T-helper 2 cell (primary cell): ENCODE measurements around the gene MAGI3.
"Not testable (repeated sequence)": the region's sequence is repeated elsewhere in the genome, so short reads cannot be mapped to it uniquely, and the experiment has no call there.

Experiments
- DNase-seq, 5 experiments: peaks; one replicate each; pipeline versions ENCODE4 v3.0.0 to v3.0.0-alpha.2; 2012 to 2022

MAGI3 gene

GRCh38 chr1:113517983-113518382 is 127.7 kb downstream of the MAGI3 start:
- DNase-seq: peak in 1 of 5 experiments; percentile 69

GRCh38 chr1:113519556-113519955 is 129.2 kb downstream of the MAGI3 start:
- DNase-seq: no peak

- no peak for DNase-seq
Measured at GRCh38 chr1:113530021-113530420, 139.7 kb downstream of the MAGI3 start.

- DNase-seq: no peak
Measured at GRCh38 chr1:113531321-113531720, 141.0 kb downstream of the MAGI3 start.

- DNase-seq: no peak
Measured at GRCh38 chr1:113533061-113533460, 142.7 kb downstream of the MAGI3 start.

GRCh38 chr1:113534130-113534817 is 144.0 kb downstream of the MAGI3 start:
- no peak for DNase-seq

DNA sequence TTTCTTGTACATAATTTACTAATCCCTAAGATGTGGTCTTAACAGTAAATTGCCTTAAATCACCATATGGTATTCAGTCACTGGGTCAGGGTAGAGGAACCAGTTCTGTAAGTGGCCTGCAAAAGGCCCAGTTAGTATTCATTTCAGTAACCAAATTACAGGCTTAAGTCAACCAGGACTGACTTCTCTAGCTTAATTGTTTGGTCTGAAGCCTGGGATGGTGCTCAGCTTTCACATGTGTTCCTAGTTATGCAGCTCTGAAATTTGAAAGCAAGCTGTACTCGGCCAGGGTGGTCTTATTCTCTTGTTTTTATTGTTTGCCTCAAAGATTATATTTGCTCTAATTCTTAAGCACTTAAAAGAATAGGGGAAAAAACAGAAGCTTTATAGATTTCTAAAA is 144.6 kb downstream of the MAGI3 start:
- DNase-seq: no peak

DNA sequence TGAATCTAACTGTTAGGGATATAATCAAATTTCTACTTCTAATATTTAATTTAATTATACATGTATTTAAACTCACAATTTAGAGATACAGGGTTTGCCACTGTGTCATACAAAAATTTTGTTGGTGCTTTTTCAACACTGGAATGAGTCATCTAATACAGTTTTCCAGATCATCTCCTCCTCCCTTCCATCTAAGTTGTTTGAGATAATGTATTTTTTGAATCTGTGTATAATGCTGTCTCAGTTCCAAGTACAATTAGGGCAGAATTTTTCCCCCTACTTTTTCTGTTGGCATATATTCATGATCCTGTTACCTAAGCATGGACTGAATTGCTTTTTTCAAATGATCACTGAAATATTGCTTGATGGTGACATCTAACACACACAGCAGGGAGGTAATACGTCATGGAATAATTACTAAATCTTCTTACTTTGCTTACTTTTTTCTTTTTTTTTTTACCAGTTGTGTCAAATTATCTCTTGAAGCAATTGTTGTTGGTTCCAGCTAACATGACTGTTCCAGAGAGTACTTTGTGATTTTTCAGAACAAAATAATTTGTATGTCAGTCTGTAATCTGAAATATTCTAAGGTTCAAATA is 146.0 kb downstream of the MAGI3 start:
- DNase-seq: no peak

- DNase-seq: no peak
Measured at GRCh38 chr1:113538225-113538624, 147.9 kb downstream of the MAGI3 start.

GRCh38 chr1:113540335-113540734 is 150.0 kb downstream of the MAGI3 start:
- no peak for DNase-seq

DNA sequence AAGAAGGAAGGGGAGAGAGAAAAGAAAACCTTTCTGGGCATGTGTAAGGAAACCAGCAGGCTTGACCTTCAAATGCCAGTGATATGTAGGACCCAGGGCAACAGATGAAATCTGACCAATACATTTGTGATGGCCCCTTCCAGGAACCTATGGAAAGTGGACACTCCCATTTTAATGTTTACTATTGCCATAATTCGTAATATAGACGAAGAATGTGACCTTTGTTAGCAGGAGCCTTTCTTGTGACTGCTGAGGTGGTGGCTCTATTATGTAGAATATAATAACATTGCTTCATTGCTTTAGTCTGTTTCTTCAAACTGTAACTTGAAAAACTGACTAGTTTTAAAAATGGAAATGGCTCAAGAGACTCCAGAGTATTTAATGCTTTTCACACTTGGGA is 150.8 kb downstream of the MAGI3 start:
- DNase-seq: no peak

DNA sequence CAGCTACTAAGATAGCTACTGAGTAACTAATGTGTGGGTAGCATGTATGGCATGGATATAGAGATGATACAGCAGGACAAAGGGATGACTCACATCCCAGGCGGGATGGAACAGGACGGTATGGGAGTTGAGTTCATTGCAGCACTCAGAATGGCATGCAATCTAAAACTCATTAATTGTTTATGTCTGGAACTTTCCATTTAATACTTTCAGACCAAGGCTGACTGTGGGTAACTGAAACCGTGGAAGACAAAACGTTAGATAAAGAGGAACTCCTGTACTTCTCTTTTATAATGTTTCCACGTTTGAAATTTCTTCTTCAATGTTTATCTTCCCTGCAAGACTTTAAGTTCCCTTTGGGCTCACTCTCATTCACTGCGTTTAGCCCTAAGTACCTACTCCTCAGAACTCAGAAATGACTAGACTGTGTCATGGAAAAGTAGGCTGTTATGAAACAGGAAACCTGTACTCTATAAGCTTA is 151.9 kb downstream of the MAGI3 start:
- DNase-seq: no peak

DNA sequence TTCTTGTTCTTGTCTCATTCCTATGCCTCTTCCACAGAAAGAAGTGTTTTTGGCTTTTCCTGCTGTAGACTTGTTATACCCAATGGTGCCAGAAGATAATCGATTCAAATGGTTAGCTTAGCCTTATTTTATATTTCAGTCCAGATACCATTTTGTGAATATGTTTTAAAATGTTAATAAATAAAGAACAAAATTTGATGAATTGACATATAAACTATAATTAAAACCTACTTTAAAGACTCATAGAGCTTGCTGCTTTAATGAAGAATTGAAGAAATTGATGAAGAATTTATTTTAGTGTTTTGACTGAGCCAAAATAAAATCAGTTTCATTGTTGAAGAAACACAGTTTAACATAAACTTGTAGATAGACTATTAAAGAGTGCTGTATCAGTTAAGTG is 152.8 kb downstream of the MAGI3 start:
- no peak for DNase-seq

DNA sequence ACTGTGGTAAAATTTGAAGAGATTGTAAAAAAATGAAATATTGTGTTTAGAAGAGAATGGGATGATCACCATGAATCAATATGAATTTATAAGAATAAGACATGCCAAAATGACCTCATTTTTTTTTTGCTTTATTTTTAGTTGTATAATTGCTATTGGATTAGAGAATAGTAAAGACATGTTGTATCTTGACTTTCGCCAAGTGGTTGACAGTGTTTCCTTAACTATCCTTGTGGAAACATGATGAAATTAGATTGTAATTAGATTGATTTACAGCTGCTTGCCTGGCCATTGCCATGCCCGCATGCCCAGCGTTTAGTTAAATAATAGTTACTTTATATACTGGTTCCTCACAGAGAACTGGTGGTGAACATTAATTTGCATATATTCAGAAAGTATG is 154.9 kb downstream of the MAGI3 start:
- DNase-seq: no peak

DNA sequence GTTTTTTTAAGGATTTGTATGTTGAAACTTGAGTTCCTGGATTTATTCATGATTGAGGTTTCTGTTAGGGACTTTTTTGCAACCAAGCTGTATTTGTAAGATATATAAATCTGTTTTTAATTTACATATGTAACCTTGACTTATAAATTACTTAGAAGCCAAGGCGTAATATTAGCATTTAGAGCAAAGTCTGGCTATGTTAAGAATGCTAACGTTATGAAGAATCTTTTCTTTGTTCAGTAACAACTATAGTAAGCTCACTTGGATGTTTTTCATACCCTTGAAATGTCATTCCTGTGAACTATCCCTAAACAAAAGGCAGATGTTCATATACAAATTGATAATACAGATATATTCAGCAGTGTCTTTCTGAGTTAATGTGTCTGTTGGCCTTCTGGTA is 155.3 kb downstream of the MAGI3 start:
- DNase-seq: no peak

- DNase-seq: no peak
Measured at GRCh38 chr1:113551728-113552127, 161.4 kb downstream of the MAGI3 start.

DNA sequence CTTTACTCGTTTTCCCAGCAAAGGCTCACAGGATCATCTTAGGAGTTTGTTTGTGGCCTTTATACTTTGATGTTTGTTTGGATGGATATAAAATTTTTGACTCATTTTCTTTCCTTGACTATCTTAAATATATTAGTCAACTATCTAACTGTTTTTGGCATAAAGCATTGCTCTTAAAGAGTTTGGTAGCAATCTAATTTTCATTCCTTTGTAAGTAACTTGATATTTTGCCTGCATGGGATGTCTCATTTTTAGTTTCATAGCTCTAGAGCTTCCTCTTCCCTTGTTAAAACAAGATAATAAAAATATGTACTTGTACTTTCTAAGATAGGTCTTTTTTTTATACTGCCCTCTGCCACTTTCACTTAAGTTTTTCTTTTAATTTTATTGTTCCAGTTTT is 161.9 kb downstream of the MAGI3 start:
- no peak for DNase-seq

DNA sequence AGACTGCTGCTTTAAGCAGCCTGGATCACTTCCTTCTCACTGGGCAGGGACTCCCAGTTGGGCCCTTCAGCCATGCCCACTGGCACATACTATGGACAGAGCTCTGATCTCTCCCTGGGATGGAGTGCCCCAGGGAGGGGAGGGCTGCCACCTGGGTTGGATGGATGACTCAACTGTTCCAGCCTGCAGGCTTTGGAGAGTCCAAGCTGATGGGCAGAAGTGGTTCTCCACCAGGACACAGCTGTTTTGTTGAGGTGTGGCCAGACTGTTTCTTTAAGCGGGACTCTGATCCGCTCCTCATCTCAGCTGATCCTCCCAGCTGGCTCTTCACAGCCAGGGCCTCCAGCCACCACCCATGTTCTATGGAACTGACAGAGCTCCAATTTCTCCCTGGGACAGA is 166.9 kb downstream of the MAGI3 start:
- no peak for DNase-seq

GRCh38 chr1:113565621-113566020 is 175.3 kb downstream of the MAGI3 start:
- DNase-seq: no peak

GRCh38 chr1:113567427-113567826 is 177.1 kb downstream of the MAGI3 start:
- no peak for DNase-seq

DNA sequence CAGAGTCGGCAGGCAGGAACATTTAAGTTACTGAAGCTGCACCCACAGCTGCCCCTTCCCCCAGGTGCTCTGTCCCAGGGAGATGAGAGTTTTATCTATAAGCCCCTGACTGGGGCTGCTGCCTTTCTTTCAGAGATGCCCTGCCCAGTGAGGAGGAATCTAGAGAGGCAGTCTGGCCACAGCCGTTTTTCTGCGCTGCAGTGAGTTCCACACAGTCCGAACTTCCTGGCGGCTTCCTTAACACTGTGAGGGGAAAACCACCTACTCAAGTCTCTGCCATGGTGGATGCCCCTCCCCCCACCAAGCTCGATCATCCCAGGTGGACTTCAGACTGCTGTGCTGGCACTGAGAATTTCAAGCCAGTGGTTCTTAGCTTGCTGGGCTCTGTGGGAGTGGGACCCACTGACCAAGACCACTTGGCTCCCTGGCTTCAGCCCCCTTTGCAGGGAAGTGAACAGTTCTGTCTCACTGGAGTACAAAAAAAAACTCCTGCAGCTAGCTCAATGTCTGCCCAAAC is 185.5 kb downstream of the MAGI3 start:
- DNase-seq: not testable (repeated sequence)

DNA sequence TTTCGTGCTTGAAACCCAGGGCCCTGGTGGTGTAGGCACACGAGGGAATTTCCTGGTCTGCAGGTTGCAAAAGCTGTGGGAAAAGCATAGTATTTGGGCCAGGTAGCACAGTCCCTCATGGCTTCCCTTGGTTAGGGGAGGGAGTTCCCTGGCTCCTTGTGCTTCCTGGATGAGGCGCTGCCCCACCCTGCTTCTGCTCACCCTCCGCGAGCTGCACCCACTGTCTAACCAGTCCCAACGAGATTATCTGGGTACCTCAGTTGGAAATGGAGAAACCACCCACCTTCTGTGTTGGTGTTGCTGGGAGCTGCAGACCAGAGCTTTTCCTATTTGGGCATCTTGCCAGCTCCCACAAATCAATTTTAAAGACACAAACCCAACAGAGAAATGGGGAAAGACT is 186.0 kb downstream of the MAGI3 start:
- DNase-seq: no peak

GRCh38 chr1:113579256-113580018 is 189.1 kb downstream of the MAGI3 start:
- DNase-seq: no peak

DNA sequence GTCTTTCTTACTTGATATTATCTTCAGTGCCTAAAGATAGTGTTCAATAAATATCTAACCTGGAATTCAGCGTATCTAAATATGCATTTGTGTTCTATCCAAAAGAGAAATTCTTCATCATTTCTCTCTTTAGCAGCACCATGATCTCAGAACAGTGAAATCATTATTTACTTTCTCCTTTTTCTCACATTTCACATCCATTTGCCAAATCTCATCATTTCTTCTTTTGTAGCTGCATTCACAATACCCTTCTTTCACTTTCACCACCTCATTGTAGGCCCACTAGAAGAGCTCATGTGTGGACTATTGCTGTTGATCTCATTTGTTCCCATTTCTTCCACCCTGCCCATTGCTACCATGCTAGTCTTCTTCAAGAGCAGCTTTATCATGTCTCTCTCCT is 191.0 kb downstream of the MAGI3 start:
- no peak for DNase-seq
